HG02759 (cell line): ENCODE data around the gene LRP5.

Experiments
- ATAC-seq: cut with Tn5 transposase; IDR thresholded peaks from one replicate; pipeline ENCODE4 v1.9.1; 2021; ENCODE audit warnings: mild to moderate bottlenecking, moderate library complexity; ENCODE audit not compliant: unreplicated experiment

LRP5 gene

DNA sequence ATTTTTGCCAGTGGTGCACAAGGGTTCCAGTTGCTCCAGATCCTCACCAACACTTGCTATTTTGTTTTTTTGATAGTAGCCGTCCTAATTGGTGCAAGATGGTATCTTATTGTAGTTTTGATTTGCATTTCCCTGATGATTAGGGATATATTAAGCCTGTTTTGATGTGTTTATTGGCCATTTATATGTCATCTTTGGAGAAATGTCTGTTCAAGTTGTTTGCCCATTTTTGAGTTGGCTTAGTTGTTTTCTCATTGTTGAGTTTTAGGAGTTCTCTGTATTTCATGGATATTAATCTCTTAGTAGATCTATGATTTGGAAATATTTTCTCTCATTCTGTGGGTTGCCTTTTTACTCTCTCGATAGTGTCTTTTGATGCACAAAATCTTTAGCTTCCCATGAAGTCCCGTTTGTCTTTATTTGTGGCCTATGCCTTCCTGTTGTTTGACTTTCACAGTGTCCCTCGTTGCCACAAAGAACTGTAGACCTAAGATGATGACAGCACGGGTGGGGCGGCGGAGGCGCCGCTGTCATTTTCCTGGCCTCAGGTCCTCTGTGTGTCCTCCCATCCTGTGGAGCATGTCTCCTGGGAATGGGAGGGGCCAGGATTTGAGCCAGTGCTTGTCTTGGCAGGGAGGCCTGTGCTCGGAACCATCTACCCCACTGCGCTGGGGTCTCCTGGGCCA is 33.5 kb downstream of the LRP5 start:
- ATAC-seq: no peak

DNA sequence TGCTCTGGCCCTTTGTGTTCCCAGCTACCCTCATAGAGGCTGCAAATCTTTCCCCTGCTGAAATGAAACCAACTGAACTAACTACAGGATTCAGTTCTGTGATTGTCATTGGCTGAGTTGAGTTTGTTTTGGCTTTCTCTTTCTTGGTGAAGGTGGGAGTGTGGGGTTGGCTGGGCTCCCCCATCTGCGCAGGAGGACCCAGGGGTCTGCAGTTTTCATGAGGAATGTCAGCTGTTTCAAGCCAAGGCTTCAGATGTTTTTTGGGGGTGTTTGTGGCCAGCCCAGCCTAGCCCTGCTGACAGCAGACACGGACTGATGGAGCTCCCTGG is 34.0 kb downstream of the LRP5 start:
- no peak for ATAC-seq

DNA sequence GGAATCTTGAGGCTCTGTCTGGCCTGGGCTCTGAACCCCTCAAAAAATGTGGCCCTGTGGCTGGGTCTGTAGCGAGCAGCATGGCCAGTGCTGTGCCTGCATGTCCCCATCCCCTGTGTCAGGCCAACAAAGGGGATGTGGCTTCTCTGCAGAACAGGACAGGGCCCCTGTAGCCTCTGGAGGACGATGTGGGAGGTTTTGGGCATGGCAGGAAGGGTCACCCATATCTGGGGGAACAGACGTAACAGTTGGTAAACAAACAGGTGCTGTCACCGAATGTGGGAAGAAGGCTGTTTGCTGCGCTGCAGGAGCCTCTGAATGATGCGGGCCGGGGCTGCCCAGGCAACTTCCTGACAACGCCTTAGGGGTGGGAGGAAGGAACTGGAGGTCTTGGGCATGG is 35.0 kb downstream of the LRP5 start:
- ATAC-seq: no peak

DNA sequence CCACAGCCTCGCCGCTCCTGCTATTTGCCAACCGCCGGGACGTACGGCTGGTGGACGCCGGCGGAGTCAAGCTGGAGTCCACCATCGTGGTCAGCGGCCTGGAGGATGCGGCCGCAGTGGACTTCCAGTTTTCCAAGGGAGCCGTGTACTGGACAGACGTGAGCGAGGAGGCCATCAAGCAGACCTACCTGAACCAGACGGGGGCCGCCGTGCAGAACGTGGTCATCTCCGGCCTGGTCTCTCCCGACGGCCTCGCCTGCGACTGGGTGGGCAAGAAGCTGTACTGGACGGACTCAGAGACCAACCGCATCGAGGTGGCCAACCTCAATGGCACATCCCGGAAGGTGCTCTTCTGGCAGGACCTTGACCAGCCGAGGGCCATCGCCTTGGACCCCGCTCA is 35.5 kb downstream of the LRP5 start:
- ATAC-seq: no peak

DNA sequence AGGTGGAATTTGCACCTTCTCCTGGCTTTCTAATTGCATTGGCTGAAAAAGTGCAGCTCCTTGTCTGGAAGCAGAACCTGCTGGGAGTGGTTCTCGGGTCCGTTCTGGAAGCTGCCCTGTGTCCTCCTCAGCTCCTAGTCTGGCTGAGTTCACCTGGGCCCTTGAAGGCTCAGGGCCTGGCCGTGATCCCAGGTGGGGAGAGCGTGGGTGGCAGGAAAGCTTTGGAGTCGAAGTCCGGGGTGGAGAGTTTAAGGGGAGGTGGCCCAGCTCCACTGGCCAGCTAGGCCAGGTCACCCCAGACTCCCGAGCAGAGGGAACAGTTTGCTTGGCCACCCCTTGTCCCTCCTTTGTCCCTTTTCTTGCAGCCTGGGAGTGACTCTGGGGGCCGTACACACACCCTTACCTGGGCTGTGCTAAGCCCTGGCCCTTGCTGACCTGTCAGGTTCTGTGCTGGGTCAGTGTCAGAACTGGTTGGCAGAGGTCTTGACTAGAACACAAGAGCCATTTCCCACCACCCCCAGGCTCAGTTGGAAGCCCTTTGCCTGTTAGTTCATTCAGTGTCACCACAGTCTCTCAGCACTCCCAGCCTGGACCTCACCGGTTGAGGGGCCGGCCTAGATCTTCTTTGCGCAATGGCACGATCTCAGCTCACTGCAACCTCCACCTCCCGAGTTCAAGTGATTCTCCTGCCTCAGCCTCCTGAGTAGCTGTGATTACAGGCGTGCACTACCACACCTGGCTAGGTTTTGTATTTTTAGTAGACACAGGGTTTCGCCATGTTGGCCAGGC is 37.3 kb downstream of the LRP5 start:
- no peak for ATAC-seq

DNA sequence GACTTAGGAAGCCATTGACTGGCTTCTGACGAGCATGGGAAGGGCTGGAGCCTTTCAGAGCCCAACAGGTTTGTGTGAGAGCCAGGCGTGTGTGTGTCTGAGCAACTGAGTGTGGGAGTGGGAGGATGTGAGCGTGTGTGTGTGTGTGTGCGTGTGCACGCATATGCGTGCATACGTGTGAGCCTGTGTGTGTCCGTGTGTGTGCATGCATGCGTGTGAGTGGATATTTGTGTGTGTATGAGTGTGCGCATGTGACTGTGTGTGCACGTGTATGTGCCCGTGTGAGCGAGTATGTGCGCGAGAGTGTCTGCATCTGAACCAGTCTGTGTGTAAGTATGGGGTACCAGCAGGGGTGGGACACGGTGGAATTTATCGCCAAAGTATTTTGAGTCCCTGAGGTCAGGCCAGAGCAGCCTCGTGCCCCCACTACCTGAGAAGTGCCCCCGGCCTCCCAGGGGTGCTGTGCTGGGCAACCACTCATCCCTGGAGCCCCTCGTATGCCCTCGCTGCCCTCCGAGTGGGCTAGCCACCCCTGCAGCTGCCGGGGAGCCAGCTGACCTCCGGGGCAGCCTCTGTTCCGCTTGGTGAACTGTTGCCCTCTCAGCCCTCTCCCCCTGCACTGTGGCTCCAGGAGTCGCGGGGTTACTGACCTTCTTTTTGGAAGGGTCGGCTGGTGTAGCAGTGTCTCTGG is 38.5 kb downstream of the LRP5 start:
- ATAC-seq: no peak

DNA sequence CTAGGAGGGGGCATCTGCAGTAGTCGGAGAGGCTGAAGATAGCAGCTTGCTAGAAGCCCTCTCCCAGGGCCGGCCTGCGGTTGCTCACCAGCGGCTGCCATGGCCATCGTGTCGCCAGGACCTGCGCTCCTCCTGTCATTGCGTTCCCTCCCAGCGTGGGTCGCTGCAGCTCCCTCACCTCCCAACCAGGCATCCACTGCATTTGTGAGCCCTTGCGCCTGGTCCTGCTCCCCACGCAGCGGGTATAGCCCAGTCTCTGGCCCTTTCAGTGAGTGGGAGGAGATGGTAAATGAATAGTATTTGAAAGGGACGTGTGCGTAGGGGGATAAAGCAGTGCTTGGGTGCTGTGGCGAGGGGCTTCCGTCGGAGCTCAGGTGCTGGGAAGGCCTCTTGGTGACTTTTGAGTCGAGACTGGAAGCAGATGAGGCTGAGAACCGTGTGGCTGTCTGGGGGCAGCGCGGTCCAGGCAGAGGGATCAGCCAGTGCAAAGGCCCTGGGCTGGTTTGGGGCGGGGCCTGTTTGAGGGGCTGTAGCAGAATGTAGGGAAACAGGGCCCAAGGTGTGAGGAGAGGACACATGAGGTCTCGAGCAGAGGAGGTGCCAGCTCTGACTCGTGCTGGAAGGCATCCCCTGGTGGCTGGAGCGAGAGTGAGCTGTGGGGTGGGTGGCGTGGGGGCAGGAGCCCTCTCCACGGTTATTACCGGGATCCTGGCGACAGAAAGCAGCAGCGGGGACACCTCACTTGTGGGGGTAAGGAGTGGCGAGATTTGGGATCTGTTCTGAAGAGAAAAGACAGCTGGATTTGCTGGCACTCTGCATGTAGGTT is 39.3 kb downstream of the LRP5 start:
- no peak for ATAC-seq

DNA sequence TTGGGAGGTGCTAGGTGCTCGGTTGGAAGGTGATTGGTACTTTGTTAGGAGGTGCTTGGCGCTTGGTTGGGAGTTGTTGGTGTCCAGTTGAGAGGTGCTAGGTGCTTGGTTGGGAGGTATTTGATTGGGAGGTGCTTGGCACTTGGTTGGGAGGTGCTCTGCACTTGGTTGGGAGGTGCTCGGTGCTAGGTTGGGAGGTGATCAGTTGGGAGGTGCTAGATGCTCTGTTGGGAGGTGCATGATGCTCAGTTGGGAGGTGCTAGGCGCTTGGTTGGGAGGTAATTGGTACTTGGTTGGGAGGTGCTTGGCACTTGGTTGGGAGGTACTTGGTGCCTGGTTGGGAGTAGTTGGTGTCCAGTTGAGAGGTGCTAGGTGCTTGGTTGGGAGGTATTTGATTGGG is 40.2 kb downstream of the LRP5 start:
- ATAC-seq: no peak

DNA sequence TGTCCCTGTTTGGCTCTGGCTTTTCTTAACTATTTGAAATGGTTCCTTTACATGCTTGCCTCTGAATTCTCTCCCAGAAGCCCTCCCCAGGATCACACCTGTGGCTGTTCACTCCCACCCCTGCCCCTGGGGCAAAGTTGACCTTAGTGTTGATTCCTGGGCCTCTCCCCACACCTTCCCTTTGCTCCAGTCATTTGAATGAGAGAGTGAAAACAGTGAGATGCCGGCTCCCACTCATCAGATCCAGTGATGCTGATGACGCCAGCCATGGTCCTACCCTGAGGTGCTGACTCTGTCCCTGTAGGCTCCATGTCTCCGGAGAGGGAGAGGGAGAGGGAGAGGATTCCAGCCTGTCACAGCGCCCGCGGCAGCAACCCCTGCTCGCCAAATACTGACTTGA is 40.7 kb downstream of the LRP5 start:
- no peak for ATAC-seq

DNA sequence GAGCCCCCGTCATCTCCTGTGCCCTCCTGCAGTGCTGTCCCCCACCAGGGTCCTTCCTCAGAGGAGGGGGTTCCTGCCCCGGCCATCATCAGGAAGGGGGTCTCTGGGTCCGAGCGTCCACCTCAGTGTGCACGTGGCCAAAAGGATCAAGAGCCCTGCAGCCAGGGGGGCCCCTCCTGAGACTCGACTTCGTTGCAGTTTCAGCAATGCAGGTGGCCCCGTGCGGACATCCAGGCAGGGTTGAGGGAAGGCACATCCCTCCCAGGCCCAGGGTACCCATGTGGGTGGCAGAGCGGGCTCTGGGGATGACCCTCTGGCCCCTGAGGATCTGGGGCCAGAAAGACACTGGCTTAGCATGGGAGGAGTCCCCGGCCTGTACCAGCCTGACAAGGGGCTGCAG is 41.3 kb downstream of the LRP5 start:
- no peak for ATAC-seq

DNA sequence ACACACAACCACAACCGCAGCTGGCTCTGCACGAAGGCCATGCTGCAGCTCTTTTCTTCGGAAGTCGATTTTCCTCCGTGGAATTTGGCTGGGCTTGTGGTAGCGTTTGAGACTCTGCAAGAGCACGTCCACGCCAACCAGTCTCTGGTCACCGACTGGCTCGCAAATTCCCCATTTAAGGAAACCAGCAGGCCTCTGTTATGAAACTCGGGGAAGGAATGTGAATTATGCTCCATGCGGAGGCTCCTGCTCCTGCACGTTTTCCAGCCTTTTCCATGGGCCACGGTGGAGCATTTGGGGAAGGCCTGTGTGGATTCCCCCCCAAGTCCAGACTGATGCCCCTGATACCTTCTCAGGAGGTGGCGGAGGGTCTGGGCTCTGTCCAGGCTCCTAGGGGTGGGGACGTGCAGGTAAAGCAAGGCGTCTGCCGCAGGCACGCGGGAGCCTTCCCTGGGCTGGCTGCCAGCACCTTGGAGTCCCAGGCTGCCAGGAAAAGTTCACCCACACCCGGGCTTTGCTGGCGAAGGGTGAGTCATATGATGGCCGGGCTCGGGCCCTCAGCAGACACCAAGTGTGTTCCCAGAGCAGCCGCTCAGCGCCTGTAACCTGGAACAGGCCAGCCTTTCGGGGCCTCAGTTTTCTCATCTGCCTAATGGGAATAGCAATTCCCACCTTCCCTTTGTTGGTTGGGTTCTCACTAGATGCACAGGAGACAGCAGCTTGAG is 41.9 kb downstream of the LRP5 start:
- no peak for ATAC-seq

DNA sequence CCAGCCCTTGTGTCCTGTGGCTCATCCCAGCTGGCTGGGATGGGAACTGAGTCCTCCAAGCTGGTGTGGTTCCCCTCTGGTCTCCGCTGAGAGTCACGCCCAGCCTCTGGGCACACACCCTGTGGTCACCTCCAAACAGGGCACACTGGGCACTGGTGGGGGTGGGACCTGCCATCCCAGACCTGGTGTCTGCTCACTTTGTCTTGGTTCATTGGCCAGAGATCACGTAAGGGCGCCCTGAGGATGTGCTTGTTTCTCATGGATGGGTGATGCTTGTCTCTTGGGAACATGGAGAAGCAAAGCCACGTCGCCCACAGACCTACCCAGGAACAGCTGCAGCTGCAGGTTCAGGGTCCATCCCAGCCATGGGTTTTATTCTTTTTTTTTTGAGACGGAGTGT is 43.1 kb downstream of the LRP5 start:
- no peak for ATAC-seq

DNA sequence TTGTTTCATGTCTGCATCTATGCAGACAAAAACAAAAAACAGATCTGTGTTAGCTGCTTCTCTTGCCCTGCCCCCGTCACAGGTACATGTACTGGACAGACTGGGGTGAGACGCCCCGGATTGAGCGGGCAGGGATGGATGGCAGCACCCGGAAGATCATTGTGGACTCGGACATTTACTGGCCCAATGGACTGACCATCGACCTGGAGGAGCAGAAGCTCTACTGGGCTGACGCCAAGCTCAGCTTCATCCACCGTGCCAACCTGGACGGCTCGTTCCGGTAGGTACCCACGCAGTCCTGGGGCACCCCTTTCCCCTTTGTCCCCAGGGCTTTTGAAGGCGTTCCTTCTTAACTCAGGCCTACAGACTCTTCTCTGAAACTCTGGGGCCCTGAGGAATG is 45.2 kb downstream of the LRP5 start:
- ATAC-seq: no peak

DNA sequence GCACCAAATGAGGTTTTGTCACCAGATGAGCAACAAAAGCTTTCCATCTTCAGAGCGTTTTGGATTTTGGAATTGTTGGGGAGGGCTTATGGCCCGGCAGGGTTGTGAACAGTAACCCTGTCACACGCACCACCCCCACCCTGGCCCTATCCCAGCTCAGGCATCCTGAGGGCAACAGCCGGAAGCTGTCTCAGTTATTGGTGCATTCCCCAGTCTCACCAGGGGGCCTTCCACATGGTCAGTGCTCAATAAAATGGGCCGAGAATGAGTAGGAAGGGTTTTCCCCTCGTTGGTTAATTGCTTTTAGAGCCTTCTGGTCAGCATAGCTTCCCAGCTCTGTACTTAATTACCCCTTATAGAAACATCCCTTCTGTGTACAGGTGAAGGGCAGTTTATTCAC is 46.0 kb downstream of the LRP5 start:
- ATAC-seq: no peak

DNA sequence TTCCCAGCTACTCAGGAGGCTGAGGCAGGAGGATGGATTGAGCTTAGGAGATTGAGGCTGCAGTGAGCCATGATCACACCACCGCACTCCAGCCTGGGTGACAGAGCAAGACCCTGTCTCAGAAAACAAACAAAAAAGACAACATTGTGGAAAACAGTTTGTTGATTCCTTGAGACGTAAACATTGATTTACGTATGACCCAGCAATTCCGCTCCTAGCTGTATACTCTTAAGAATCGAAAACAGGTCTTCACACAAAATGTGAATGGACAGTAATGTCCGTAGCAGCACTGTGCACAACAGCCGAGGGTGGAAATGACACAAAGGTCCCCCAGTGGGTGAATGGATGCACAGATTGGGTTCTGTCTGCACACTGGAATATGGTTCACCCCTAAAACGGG is 49.3 kb downstream of the LRP5 start:
- no peak for ATAC-seq

DNA sequence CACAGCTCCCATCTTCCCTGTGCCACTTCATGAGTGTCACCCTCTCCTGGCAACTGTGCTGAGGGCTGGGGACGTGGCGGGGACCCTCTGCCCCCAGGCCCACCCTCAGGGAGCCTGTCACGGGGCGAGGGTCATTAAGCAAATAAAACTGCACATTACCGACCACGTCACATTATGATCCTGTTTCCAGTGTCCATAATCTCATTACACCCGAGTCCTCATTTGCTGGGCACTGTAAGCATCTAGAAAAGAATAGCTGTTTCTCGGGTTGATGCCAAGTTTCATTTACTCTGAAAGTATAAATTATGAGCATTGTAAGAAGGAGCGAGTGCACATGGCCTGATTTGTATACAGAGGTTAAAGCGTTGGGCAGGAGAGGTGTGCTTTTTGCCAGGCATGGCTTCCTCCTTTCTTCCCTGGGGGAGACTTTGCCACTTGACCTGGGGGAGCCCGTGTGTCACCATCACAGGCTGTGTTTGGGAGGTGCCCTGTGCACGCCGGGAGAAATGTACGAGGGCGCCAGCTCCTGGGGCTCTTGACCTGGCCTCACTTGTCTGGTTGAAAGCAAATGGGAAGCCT is 50.5 kb downstream of the LRP5 start:
- ATAC-seq: no peak

DNA sequence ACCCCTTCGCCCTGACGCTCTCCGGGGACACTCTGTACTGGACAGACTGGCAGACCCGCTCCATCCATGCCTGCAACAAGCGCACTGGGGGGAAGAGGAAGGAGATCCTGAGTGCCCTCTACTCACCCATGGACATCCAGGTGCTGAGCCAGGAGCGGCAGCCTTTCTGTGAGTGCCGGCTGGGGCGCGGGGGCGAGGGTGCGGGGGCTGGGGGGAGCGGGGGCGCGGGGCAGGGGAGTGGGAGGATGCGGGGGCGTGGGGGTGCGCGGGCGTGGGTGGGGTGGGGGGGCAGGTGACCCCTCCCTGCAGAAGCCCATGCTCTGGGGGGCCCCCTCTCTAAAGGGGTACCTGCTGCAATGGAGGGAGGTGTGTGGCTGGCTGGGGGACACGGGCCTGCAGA is 51.4 kb downstream of the LRP5 start:
- no peak for ATAC-seq

DNA sequence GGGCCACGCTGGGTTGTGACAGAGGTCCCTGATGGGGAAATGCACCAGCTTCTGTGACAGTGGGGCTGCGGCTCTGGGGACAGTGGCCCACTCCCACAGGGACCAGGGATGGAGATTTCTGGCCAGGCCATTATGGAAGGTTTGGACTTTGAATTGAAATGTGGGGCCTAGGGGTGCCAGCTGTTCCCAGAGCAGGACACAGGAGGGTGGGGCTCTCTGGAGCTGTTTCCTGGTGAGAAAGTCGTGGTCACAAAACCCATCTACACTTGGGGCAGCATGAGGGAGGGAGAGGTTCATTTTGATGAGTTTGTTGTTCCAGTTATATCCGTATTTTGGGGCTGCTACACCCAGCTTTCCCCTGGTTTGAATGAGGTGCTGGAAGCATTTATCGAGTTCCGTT is 52.2 kb downstream of the LRP5 start:
- ATAC-seq: no peak

DNA sequence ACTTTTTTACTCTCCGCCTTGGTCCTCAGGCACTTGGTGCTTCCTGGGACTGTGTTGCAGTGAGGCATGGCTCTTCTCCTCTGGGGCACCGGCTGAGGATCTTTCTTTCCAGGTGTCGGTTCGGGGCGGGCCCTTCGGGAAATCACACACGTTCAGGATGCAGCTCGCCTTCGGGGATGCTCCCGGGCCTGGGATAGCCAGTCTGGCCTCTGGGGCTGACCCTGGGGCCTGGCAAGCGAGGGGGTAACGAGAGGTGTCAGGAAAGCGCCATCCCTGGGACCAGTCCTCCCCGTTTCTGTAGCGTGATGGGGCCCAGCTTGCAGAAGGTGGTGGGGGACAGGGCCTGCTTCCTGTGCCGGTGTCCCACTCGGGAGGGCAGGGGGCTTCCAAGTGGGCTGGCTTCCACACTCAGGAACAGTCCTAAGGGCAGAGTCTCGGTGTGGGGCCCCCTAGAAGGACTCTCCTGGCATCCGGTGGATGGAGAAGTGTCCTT is 53.6 kb downstream of the LRP5 start:
- no peak for ATAC-seq

DNA sequence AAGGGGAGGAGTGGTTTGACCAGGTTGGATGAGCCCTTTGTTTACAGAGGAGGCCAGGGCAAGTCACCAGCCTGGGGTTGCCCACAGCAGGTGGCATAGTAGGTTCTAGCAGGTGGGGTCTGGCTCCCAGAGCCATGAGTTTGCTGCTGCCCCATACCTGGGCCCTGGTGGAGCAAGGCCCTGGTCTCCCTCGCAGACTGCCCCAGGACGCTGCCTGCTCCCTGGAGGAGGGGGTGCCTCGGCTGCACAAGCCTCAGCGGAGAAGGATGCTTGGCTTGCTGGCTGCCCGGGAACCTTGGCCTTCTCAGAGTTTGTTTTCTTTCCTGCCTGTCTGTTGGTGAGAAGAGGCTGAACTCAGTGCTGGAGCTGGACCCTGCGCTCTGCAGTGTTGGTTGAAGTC is 54.9 kb downstream of the LRP5 start:
- no peak for ATAC-seq
